HCT116 (cell line): Measurements from ENCODE around the gene ANXA6. TPM values are rescaled to one million over a fixed set of nuclear protein-coding genes. Genes with fewer than 3 reads are reported as not detected.

Source experiments
- ATAC-seq: fragments of 200-7000 bp; cut with Tn5 transposase; 2 replicates; pipeline ENCODE4 v1.9.1; 2020; ENCODE audit warnings: mild to moderate bottlenecking, moderate library complexity
- BruUV-seq: library from RNA; stranded (reverse); fragments of 400-500 nt; replicated peaks from 2 replicates; lab custom pipeline; 2021; lab: Mats Ljungman, UMichigan
- CTCF ChIA-PET: fragments of 300-600 bp; sonication (Branson Sonifier 250); formaldehyde crosslinking; loops from one replicate; lab custom pipeline; 2021; ENCODE audit warnings: antibody characterized with exemption; lab: Charles Lee
- POLR2A ChIA-PET: fragments of 300-600, 350-600 bp; sonication (Branson Sonifier 250); formaldehyde crosslinking; loops from one replicate; lab custom pipeline; 2021; ENCODE audit warnings: antibody characterized with exemption; lab: Charles Lee
- RAD21 ChIA-PET, 2 experiments: fragments of 300-600 bp; sonication (Branson Sonifier 250); formaldehyde crosslinking; loops; one replicate each; lab custom pipeline; 2023; ENCODE audit warnings: low total read pairs in 2 of 2; ENCODE audit not compliant: uncharacterized antibody in 2 of 2, unreplicated experiment in 2 of 2, low non-redundant PET in 1 of 2; lab: Charles Lee
- DNase-seq: peaks from one replicate; pipeline ENCODE4 v3.0.0-alpha.2; 2010; ENCODE audit warnings: low read depth, low spot score
- H2AFZ ChIP-seq: fragments of 200-600 bp; shearing (Covaris generic), sonication (generic); 2 replicates; pipeline ENCODE4 v1.6.1; 2017; ENCODE audit warnings: low read depth, mixed run types, mixed read lengths, antibody characterized with exemption, low read length; ENCODE audit not compliant: poor library complexity, severe bottlenecking
- H3K27ac ChIP-seq: 2 replicates; pipeline ENCODE4 v1.5.1; 2012; ENCODE audit warnings: low read depth, low read length
- H3K27me3 ChIP-seq: fragments of 200-600 bp; sonication (generic); 2 replicates; pipeline ENCODE4 v1.6.1; 2016; ENCODE audit warnings: mixed run types, low read length, mixed read lengths; ENCODE audit not compliant: insufficient read depth
- H3K36me3 ChIP-seq, 2 experiments: fragments of 200-500 bp in 1 of 2; fragments of 200-600 bp in 1 of 2; sonication (Bioruptor generic) in 1 of 2; sonication (generic) in 1 of 2; 2 replicates each; pipeline versions ENCODE4 v1.5.1 to v1.6.1; 2014 to 2016; ENCODE audit warnings: low read length in 2 of 2, inconsistent platforms in 1 of 2, mixed read lengths in 1 of 2, mixed run types in 1 of 2; ENCODE audit not compliant: insufficient read depth in 2 of 2, control insufficient read depth in 1 of 2
- H3K4me1 ChIP-seq, 2 experiments: fragments of 200-600 bp in 1 of 2; sonication (generic) in 1 of 2; 2 replicates each; pipeline versions ENCODE4 v1.5.1 to v1.6.1; 2012 to 2017; ENCODE audit warnings: low read length in 2 of 2, inconsistent platforms in 1 of 2, mild to moderate bottlenecking in 1 of 2, mixed read lengths in 1 of 2, mixed run types in 1 of 2, moderate library complexity in 1 of 2; ENCODE audit not compliant: insufficient read depth in 2 of 2, control insufficient read depth in 1 of 2
- H3K4me2 ChIP-seq: fragments of 200-600 bp; sonication (generic); 2 replicates; pipeline ENCODE4 v1.6.1; 2017; ENCODE audit warnings: mixed run types, low read length, mixed read lengths
- H3K4me3 ChIP-seq, 2 experiments: fragments of 200-600 bp in 1 of 2; sonication (generic) in 1 of 2; replicated peaks in 1 of 2; 2 replicates each; pipeline ENCODE4 v1.5.1; 2011 to 2016; ENCODE audit warnings: low read length in 2 of 2, control low read depth in 1 of 2, low read depth in 1 of 2, mild to moderate bottlenecking in 1 of 2, mixed read lengths in 1 of 2, mixed run types in 1 of 2
- H3K79me2 ChIP-seq: fragments of 200-600 bp; sonication (generic); 2 replicates; pipeline ENCODE4 v1.6.1; 2017; ENCODE audit warnings: mild to moderate bottlenecking, mixed run types, low read length, moderate library complexity, mixed read lengths; ENCODE audit not compliant: insufficient read depth
- H3K9ac ChIP-seq: fragments of 200-600 bp; sonication (generic); 2 replicates; pipeline ENCODE4 v1.6.1; 2016; ENCODE audit warnings: low read length, mixed read lengths
- H3K9me2 ChIP-seq: fragments of 200-600 bp; sonication (generic), shearing (Covaris generic); 2 replicates; pipeline ENCODE4 v1.6.1; 2017; ENCODE audit warnings: mixed run types, mild to moderate bottlenecking, moderate library complexity; ENCODE audit not compliant: insufficient read depth
- H3K9me3 ChIP-seq, 2 experiments: fragments of 200-500 bp in 1 of 2; fragments of 200-600 bp in 1 of 2; sonication (Bioruptor generic) in 1 of 2; sonication (generic) in 1 of 2; 2 replicates each; pipeline ENCODE4 v1.6.1; 2014 to 2017; ENCODE audit warnings: low read length in 2 of 2, mixed read lengths in 2 of 2, inconsistent platforms in 1 of 2, low read depth in 1 of 2, mild to moderate bottlenecking in 1 of 2, mixed run types in 1 of 2, moderate library complexity in 1 of 2; ENCODE audit not compliant: control insufficient read depth in 1 of 2, insufficient read depth in 1 of 2
- H4K20me1 ChIP-seq: fragments of 200-600 bp; sonication (generic), shearing (Covaris generic); 2 replicates; pipeline ENCODE4 v1.6.1; 2017; ENCODE audit warnings: mixed run types, mild to moderate bottlenecking, moderate library complexity; ENCODE audit not compliant: insufficient read depth
- CBX3 ChIP-seq: IDR thresholded peaks from 2 replicates; pipeline ENCODE4 v1.6.1; 2012; ENCODE audit warnings: low read depth
- CEBPB ChIP-seq: IDR thresholded peaks from 2 replicates; pipeline ENCODE4 v1.6.1; 2012; ENCODE audit warnings: low read depth
- EGR1 ChIP-seq: IDR thresholded peaks from 2 replicates; pipeline ENCODE4 v1.6.1; 2012; ENCODE audit warnings: low read depth
- EZH2 ChIP-seq: fragments of 200-600 bp; sonication (generic); IDR thresholded peaks from 2 replicates; pipeline ENCODE4 v1.6.1; 2017; ENCODE audit warnings: antibody characterized with exemption, mixed run types
- FOSL1 ChIP-seq: IDR thresholded peaks from 2 replicates; pipeline ENCODE4 v1.6.1; 2012; ENCODE audit warnings: low read depth
- JUND ChIP-seq: IDR thresholded peaks from 2 replicates; pipeline ENCODE4 v1.6.1; 2012
- POLR2A ChIP-seq: IDR thresholded peaks from 2 replicates; pipeline ENCODE4 v1.7.0; 2011; ENCODE audit warnings: borderline replicate concordance; ENCODE audit not compliant: insufficient read depth, insufficient read length; ENCODE audit errors: extremely low read depth
- POLR2AphosphoS5 ChIP-seq: IDR thresholded peaks from 2 replicates; pipeline ENCODE4 v1.6.1; 2011; ENCODE audit warnings: mild to moderate bottlenecking, low read depth, low read length, moderate library complexity
- SIN3A ChIP-seq: IDR thresholded peaks from 2 replicates; pipeline ENCODE4 v1.6.1; 2012; ENCODE audit warnings: low read depth
- SP1 ChIP-seq: IDR thresholded peaks from 2 replicates; pipeline ENCODE4 v1.6.1; 2012; ENCODE audit warnings: low read depth
- SRF ChIP-seq: IDR thresholded peaks from 2 replicates; pipeline ENCODE4 v1.6.1; 2012; ENCODE audit warnings: low read depth
- TCF7L2 ChIP-seq: IDR thresholded peaks from 2 replicates; pipeline ENCODE4 v1.7.0; 2011; ENCODE audit warnings: borderline replicate concordance, inconsistent platforms; ENCODE audit not compliant: insufficient read depth, insufficient read length; ENCODE audit errors: extremely low read depth
- YY1 ChIP-seq: IDR thresholded peaks from 2 replicates; pipeline ENCODE4 v1.6.1; 2011; ENCODE audit warnings: low read length, low read depth, moderate library complexity, mild to moderate bottlenecking; ENCODE audit not compliant: insufficient replicate concordance; ENCODE audit errors: extremely low read depth
- ZFX ChIP-seq: fragments of 450-650 bp; IDR thresholded peaks from 2 replicates; pipeline ENCODE4 v1.6.1; 2017
- ZNF274 ChIP-seq: fragments of 200-500 bp; sonication (Bioruptor generic); IDR thresholded peaks from 2 replicates; pipeline ENCODE4 v1.6.1; 2014; ENCODE audit warnings: mild to moderate bottlenecking, low read depth, low read length, inconsistent platforms
- intact Hi-C: fragments of 100-400 bp; cut with micrococcal nuclease; formaldehyde crosslinking; loops from 2 replicates; pipeline ENCODE4 v1.10.0; 2022
- total RNA-seq: library from RNA; stranded (reverse); gene quantifications from one replicate; pipeline ENCODE4 v1.2.1, GENCODE V29; 2021; ENCODE audit not compliant: unreplicated experiment
- TF ChIP-seq, protein P1 (sequence below): IDR thresholded peaks from 2 replicates; pipeline ENCODE4 v1.6.1; 2012
- TF ChIP-seq, protein P2 (sequence below): IDR thresholded peaks from 2 replicates; pipeline ENCODE4 v1.6.1; 2012; ENCODE audit warnings: low read depth
- TF ChIP-seq, protein P3 (sequence below): IDR thresholded peaks from 2 replicates; pipeline ENCODE4 v1.6.1; 2011; ENCODE audit warnings: mild to moderate bottlenecking, low read length, moderate library complexity; ENCODE audit not compliant: insufficient replicate concordance; ENCODE audit errors: extremely low read depth
- TF ChIP-seq, protein P4 (sequence below): IDR thresholded peaks from 2 replicates; pipeline ENCODE4 v1.6.1; 2012

The ANXA6 gene
- total RNA-seq, 1 experiment from 2014 or later = 71.9 TPM

DNA sequence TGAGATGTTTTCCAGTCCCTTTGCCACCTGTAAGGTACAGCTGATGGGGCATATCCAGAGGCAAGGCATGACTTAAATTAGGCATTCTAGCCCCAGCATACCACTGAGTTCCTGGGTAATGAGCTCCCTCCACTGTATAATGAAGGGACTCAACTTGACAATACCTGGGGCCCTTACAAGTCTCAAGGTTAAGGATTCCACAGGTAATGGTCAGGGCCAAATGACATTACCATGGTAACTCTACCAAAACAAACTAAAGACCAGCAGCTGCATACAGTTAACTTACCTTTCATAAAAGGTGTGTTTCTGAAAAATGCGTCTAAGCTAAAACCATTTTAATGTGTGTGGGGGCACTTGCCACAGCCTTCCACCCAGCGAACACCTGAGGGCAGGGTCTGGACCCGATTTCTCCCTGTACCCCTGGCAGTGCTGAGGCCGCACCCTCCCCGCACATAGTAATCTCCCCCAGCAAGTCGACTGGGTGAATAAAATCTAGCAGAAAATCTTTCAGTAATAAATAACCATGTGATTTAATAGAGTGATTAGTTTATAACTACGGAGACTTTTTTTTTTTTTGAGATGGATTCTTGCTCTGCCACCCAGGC lies 42.1 kb upstream of the ANXA6 start:
- H3K79me2 ChIP-seq = no peaks in the 10 kb centered on the region
- H3K4me2 ChIP-seq = no peak overlapping the region
- ChIA-PET RAD21 (no interaction called here), POLR2A (no interaction called here), CTCF (no interaction called here)
- no peak overlapping the region for H3K9ac ChIP-seq
- BruUV-seq = no TSS peak
- no peaks in the 10 kb centered on the region for H3K27me3 ChIP-seq
- H3K9me3 ChIP-seq = no peaks in the 10 kb centered on the region
- no peak overlapping the region for H2AFZ ChIP-seq
- no peaks in the 10 kb centered on the region for H3K9me2 ChIP-seq
- H3K4me1 ChIP-seq = peaks cover 10 to 11% of the 10 kb centered on the region in 2 experiments
- no peak overlapping the region for H3K27ac ChIP-seq
- intact Hi-C loops = no loop called here
- DNase-seq = no peak
- no peaks in the 10 kb centered on the region for H4K20me1 ChIP-seq
- H3K4me3 ChIP-seq = no peak overlapping the region
- H3K36me3 ChIP-seq = no peaks in the 10 kb centered on the region
- TF ChIP-seq ZFX = no peak
- TF ChIP-seq, protein P1, sequence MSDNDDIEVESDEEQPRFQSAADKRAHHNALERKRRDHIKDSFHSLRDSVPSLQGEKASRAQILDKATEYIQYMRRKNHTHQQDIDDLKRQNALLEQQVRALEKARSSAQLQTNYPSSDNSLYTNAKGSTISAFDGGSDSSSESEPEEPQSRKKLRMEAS = no peak
- TF ChIP-seq, protein P2, sequence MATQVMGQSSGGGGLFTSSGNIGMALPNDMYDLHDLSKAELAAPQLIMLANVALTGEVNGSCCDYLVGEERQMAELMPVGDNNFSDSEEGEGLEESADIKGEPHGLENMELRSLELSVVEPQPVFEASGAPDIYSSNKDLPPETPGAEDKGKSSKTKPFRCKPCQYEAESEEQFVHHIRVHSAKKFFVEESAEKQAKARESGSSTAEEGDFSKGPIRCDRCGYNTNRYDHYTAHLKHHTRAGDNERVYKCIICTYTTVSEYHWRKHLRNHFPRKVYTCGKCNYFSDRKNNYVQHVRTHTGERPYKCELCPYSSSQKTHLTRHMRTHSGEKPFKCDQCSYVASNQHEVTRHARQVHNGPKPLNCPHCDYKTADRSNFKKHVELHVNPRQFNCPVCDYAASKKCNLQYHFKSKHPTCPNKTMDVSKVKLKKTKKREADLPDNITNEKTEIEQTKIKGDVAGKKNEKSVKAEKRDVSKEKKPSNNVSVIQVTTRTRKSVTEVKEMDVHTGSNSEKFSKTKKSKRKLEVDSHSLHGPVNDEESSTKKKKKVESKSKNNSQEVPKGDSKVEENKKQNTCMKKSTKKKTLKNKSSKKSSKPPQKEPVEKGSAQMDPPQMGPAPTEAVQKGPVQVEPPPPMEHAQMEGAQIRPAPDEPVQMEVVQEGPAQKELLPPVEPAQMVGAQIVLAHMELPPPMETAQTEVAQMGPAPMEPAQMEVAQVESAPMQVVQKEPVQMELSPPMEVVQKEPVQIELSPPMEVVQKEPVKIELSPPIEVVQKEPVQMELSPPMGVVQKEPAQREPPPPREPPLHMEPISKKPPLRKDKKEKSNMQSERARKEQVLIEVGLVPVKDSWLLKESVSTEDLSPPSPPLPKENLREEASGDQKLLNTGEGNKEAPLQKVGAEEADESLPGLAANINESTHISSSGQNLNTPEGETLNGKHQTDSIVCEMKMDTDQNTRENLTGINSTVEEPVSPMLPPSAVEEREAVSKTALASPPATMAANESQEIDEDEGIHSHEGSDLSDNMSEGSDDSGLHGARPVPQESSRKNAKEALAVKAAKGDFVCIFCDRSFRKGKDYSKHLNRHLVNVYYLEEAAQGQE = no peak
- no peak for TF ChIP-seq CBX3
- TF ChIP-seq, protein P3, sequence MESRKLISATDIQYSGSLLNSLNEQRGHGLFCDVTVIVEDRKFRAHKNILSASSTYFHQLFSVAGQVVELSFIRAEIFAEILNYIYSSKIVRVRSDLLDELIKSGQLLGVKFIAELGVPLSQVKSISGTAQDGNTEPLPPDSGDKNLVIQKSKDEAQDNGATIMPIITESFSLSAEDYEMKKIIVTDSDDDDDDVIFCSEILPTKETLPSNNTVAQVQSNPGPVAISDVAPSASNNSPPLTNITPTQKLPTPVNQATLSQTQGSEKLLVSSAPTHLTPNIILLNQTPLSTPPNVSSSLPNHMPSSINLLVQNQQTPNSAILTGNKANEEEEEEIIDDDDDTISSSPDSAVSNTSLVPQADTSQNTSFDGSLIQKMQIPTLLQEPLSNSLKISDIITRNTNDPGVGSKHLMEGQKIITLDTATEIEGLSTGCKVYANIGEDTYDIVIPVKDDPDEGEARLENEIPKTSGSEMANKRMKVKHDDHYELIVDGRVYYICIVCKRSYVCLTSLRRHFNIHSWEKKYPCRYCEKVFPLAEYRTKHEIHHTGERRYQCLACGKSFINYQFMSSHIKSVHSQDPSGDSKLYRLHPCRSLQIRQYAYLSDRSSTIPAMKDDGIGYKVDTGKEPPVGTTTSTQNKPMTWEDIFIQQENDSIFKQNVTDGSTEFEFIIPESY = no peak
- TF ChIP-seq JUND = no peak
- no peak for TF ChIP-seq CEBPB
- no peak for TF ChIP-seq YY1
- TF ChIP-seq SRF = no peak
- no peak for TF ChIP-seq ZNF274
- no peak for TF ChIP-seq EZH2
- no peak for TF ChIP-seq FOSL1
- TF ChIP-seq SIN3A = no peak
- no peak for TF ChIP-seq POLR2A
- TF ChIP-seq TCF7L2 = no peak
- no peak for TF ChIP-seq SP1
- TF ChIP-seq, protein P4, sequence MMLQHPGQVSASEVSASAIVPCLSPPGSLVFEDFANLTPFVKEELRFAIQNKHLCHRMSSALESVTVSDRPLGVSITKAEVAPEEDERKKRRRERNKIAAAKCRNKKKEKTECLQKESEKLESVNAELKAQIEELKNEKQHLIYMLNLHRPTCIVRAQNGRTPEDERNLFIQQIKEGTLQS = no peak
- no peak for TF ChIP-seq EGR1
- TF ChIP-seq POLR2AphosphoS5 = no peak
- TF ChIP-seq, all 23 proteins: peak for 0
- no peak for ATAC-seq
